Mammary epithelial cell (primary cell): Measurements from ENCODE around the gene CAPRIN2.

Experiments
- CTCF ChIP-seq, 2 donors: IDR thresholded peaks in 1 of 2; conservative IDR thresholded peaks in 1 of 2; 2 replicates each; pipeline ENCODE4 v1.5.1; 2011 to 2012; ENCODE audit warnings: inconsistent platforms in 2 of 2, low read length in 2 of 2, mild to moderate bottlenecking in 2 of 2, control low read depth in 1 of 2, low read depth in 1 of 2; ENCODE audit not compliant: insufficient read depth in 1 of 2; ENCODE audit errors: extremely low read depth in 1 of 2
- EZH2 ChIP-seq: IDR thresholded peaks from 2 replicates; pipeline ENCODE4 v1.6.1; 2012; ENCODE audit warnings: low read length, inconsistent platforms, borderline replicate concordance

GRCh38 chr12:30700216-30700900 lies 54.4 kb downstream of the CAPRIN2 start:
- TF ChIP-seq CTCF (conservative IDR thresholded peaks at IDR 0.05 in 1 of 2, IDR thresholded peaks at IDR 0.05 in 1 of 2; ENCODE audit: extremely low read depth in 1 of 2, insufficient read depth in 1 of 2, low read depth in 1 of 2, low read length in 2 of 2) (no peak), EZH2 (no peak)
